ENCODE data around the gene DGCR2. TPM values are rescaled to one million over a fixed set of nuclear protein-coding genes. Genes with fewer than 3 reads are reported as not detected.

Gene DGCR2
- total RNA-seq, 1 experiment from 2014 or later: 42.9 TPM

DNA sequence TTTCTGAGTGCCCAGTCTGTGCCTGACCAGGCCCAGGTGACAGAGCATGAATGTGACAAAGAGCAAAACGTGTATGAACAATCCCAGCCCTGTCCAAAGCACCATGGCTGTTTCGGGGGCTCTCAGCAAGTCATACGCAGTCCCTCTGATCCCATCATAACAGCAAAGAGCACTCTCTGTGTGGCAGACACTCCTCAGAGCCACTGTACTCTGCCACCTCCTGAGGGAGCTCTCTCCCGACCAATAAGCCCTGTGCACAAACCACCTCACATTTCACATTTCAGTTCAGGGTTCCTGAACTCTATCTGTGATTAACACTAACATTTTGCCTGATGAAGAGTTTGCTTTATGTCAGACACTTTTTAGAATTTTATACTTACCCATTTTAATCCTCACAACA is 6.6 kb downstream of the DGCR2 start:
- ChIA-PET CTCF (interaction anchor here (0.6 to 1.8 kb wide), 4 partner anchors 8 to 514 kb away, joined by 3 to 8 read pairs (median 5); partner anchors contain the start of gene ESS2), RAD21 (ENCODE audit: low non-redundant PET in 1 of 2, low total read pairs in 2 of 2, uncharacterized antibody in 2 of 2, unreplicated experiment in 2 of 2) (no interaction called here), POLR2A (no interaction called here)
- BruUV-seq (replicated peaks): no TSS peak
- H3K4me1 ChIP-seq (ENCODE audit: control insufficient read depth in 1 of 2, insufficient read depth in 2 of 2, low read length in 2 of 2): peaks cover 4 to 7% of the 10 kb centered on the region in 2 experiments
- ATAC-seq (peak; percentile 84), DNase-seq (ENCODE audit: low read depth, low spot score) (no peak)
- H3K27me3 ChIP-seq (ENCODE audit: insufficient read depth, low read length): no peaks in the 10 kb centered on the region
- peaks cover 89% of the 10 kb centered on the region for H3K79me2 ChIP-seq (ENCODE audit: insufficient read depth, low read length)
- intact Hi-C loops (cut with micrococcal nuclease): no loop called here
- 0 out of 2 replicates have a peak, but pooled peaks cover 3% of the 10 kb centered on the region for H4K20me1 ChIP-seq (ENCODE audit: insufficient read depth)
- H3K9ac ChIP-seq (ENCODE audit: low read length): no peak overlapping the region
- H3K4me3 ChIP-seq (replicated peaks in 1 of 2; ENCODE audit: low read depth in 1 of 2, low read length in 2 of 2): no peak overlapping the region
- no peak overlapping the region for H2AFZ ChIP-seq (ENCODE audit: low read depth, low read length, poor library complexity, severe bottlenecking)
- 0 out of 4 replicates have a peak, but pooled peaks cover 0 to 4% of the 10 kb centered on the region in 2 experiments for H3K36me3 ChIP-seq (ENCODE audit: control insufficient read depth in 1 of 2, insufficient read depth in 2 of 2, low read length in 2 of 2)
- H3K9me2 ChIP-seq (ENCODE audit: insufficient read depth): no peaks in the 10 kb centered on the region
- TF ChIP-seq RAD21 (IDR thresholded peaks at IDR 0.05; ENCODE audit: low read depth) (peak; percentile 24; the same call in 1 of the 2 replicates), CTCF (IDR thresholded peaks at IDR 0.05 in 2 of 3, conservative IDR thresholded peaks at IDR 0.05 in 1 of 3; ENCODE audit: borderline replicate concordance in 1 of 3, insufficient read depth in 1 of 3, low read depth in 2 of 3, low read length in 2 of 3) (peak in 2 of 3 experiments; percentile 29 to 38; a peak in 4 of 6 replicates), EGR1 (IDR thresholded peaks at IDR 0.05; ENCODE audit: low read depth) (no peak)
- no peak overlapping the region for H3K27ac ChIP-seq (ENCODE audit: low read depth, low read length)
- no peak overlapping the region for H3K4me2 ChIP-seq (ENCODE audit: low read length)
- H3K9me3 ChIP-seq (ENCODE audit: control insufficient read depth in 1 of 2, insufficient read depth in 1 of 2, low read depth in 1 of 2, low read length in 2 of 2): no peaks in the 10 kb centered on the region

GRCh38 chr22:19114984-19115552 is 7.1 kb downstream of the DGCR2 start:
- Histone ChIP-seq H3K9ac (ENCODE audit: low read length) (no peak overlapping the region), H4K20me1 (ENCODE audit: insufficient read depth) (0 out of 2 replicates have a peak, but pooled peaks cover 3% of the 10 kb centered on the region)
- ATAC-seq: no peak

More at GRCh38 chr22:19114984-19115552, 7.1 kb downstream of the DGCR2 start:
- 0 out of 4 replicates have a peak, but pooled peaks cover 0 to under 1% of the 10 kb centered on the region in 2 experiments for H3K36me3 ChIP-seq (ENCODE audit: control insufficient read depth in 1 of 2, insufficient read depth in 2 of 2, low read length in 2 of 2)
- H3K4me1 ChIP-seq (ENCODE audit: control insufficient read depth in 1 of 2, insufficient read depth in 2 of 2, low read length in 2 of 2): peaks cover 0 to 1% of the 10 kb centered on the region in 2 experiments; a peak in 2 of 4 replicates
- BruUV-seq (replicated peaks): no TSS peak
- no peak overlapping the region for H3K27ac ChIP-seq (ENCODE audit: low read depth, low read length)
- H3K27me3 ChIP-seq (ENCODE audit: insufficient read depth, low read length): no peaks in the 10 kb centered on the region
- intact Hi-C loops (cut with micrococcal nuclease): no loop called here
- ChIA-PET CTCF (interaction anchor here (0.6 to 1.8 kb wide), 4 partner anchors 7 to 515 kb away, joined by 3 to 8 read pairs (median 5); partner anchors contain the start of gene ESS2), POLR2A (no interaction called here), RAD21 (ENCODE audit: low non-redundant PET in 1 of 2, low total read pairs in 2 of 2, uncharacterized antibody in 2 of 2, unreplicated experiment in 2 of 2) (no interaction called here)
- H3K4me2 ChIP-seq (ENCODE audit: low read length): no peak overlapping the region
- no peak overlapping the region for H2AFZ ChIP-seq (ENCODE audit: low read depth, low read length, poor library complexity, severe bottlenecking)
- H3K9me2 ChIP-seq (ENCODE audit: insufficient read depth): no peaks in the 10 kb centered on the region
- no peak for DNase-seq (ENCODE audit: low read depth, low spot score)
- TF ChIP-seq EZH2 (IDR thresholded peaks at IDR 0.05) (no peak), JUND (IDR thresholded peaks at IDR 0.05) (no peak), ZFX (IDR thresholded peaks at IDR 0.05) (no peak), ZBTB33 (IDR thresholded peaks at IDR 0.05; ENCODE audit: extremely low read depth, insufficient replicate concordance, low read length) (no peak), EZH2phosphoT487 (IDR thresholded peaks at IDR 0.05; ENCODE audit: borderline replicate concordance) (no peak), REST (IDR thresholded peaks at IDR 0.05; ENCODE audit: low read depth) (no peak)
- H3K79me2 ChIP-seq (ENCODE audit: insufficient read depth, low read length): peaks cover 89% of the 10 kb centered on the region
- no peaks in the 10 kb centered on the region for H3K9me3 ChIP-seq (ENCODE audit: control insufficient read depth in 1 of 2, insufficient read depth in 1 of 2, low read depth in 1 of 2, low read length in 2 of 2)
- H3K4me3 ChIP-seq (replicated peaks in 1 of 2; ENCODE audit: low read depth in 1 of 2, low read length in 2 of 2): no peak overlapping the region
